Measurements from ENCODE around the gene CNTNAP2.
A peak's percentile ranks its signal among the peaks of the same experiment; 100 is the strongest.

CNTNAP2 gene

DNA sequence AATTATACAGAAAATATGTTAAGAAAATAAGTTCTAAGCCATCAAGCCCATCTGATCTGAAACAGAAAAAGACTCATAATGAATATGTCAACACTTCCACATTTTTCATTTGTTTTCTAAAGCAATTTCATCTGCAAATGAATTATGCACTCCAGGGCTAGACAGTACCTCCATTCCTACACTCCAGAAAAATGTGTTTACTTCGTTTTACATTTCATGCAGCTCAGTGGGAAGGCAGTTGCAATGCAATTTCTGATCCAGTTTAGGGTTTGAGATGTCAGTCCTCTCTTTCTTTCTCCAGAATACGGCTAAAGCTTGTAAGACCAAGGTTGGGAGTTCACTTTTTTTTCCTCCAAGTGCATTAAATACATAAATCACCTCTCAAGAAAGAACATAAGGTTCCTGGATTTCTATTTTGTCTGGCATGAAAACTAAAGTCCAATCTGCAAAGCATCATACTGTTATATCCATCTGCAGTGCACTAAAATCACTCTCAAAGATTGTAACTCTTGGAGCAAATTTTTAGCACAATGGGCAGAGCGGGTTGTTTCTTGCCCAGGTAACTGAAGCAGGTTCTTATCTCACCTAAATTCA, 2125.2 kb downstream of the CNTNAP2 start:
- DNase-seq (ENCODE audit: low read depth), result no peak
- TF ChIP-seq, protein P1, sequence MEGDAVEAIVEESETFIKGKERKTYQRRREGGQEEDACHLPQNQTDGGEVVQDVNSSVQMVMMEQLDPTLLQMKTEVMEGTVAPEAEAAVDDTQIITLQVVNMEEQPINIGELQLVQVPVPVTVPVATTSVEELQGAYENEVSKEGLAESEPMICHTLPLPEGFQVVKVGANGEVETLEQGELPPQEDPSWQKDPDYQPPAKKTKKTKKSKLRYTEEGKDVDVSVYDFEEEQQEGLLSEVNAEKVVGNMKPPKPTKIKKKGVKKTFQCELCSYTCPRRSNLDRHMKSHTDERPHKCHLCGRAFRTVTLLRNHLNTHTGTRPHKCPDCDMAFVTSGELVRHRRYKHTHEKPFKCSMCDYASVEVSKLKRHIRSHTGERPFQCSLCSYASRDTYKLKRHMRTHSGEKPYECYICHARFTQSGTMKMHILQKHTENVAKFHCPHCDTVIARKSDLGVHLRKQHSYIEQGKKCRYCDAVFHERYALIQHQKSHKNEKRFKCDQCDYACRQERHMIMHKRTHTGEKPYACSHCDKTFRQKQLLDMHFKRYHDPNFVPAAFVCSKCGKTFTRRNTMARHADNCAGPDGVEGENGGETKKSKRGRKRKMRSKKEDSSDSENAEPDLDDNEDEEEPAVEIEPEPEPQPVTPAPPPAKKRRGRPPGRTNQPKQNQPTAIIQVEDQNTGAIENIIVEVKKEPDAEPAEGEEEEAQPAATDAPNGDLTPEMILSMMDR (conservative IDR thresholded peaks at IDR 0.05; ENCODE audit: control insufficient read depth, insufficient read depth, low read depth, low read length), result no peak
- H3K4me3 ChIP-seq (ENCODE audit: control insufficient read depth, low read depth, low read length), result no peak overlapping the region

GRCh38 chr7:148242294-148242821, 2125.8 kb downstream of the CNTNAP2 start:
- TF ChIP-seq, protein P1 (conservative IDR thresholded peaks at IDR 0.05; ENCODE audit: control insufficient read depth, insufficient read depth, low read depth, low read length), result peak; percentile 81
- H3K4me3 ChIP-seq (ENCODE audit: control insufficient read depth, low read depth, low read length), result no peak overlapping the region
- DNase-seq (ENCODE audit: low read depth), result peak; percentile 52

GRCh38 chr7:148245381-148245780, 2128.8 kb downstream of the CNTNAP2 start:
- no peak overlapping the region for H3K4me3 ChIP-seq (ENCODE audit: control insufficient read depth, low read depth, low read length)
- DNase-seq (ENCODE audit: low read depth), result no peak
- TF ChIP-seq, protein P1 (conservative IDR thresholded peaks at IDR 0.05; ENCODE audit: control insufficient read depth, insufficient read depth, low read depth, low read length), result no peak

DNA sequence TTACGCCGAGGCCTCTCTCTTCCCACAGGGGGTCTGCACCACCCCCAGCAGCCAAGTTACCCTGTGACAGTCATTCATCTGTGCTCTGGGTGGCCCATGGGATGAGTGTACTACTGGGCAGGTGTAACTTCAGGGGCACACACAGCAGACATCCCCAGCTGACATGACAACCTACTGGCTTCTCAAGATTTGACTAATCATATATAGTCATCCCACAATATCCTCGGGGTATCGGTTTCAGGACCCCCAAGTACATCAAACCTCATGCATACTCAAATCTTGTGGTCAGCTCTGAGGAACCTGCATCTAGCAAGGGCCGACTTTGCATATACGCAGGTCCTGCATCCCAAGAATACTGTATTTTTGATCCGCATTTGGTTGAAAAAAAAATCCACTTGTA, 2137.0 kb downstream of the CNTNAP2 start:
- DNase-seq (ENCODE audit: low read depth), result no peak
- no peak overlapping the region for H3K4me3 ChIP-seq (ENCODE audit: control insufficient read depth, low read depth, low read length)
- TF ChIP-seq, protein P1 (conservative IDR thresholded peaks at IDR 0.05; ENCODE audit: control insufficient read depth, insufficient read depth, low read depth, low read length), result no peak

DNA sequence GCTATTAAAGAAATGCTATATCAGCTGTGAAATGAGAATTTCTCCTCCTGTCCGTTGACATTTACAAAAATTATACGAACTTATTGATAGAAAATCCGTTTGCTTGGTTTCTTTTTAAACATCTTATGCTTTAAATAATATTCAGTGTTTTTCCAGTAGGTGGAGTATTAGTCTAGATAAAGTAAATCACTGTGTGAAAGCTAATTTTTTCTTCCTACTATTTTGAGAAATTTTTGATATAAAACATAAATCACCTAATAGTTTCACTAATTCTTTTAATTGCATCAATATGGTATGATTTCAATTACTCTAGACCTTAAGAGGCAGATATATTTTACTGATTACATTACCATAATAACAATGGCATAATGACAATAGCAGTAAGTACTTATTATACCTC, 2138.7 kb downstream of the CNTNAP2 start:
- no peak overlapping the region for H3K4me3 ChIP-seq (ENCODE audit: control insufficient read depth, low read depth, low read length)
- no peak for DNase-seq (ENCODE audit: low read depth)
- TF ChIP-seq, protein P1 (conservative IDR thresholded peaks at IDR 0.05; ENCODE audit: control insufficient read depth, insufficient read depth, low read depth, low read length), result no peak

- TF ChIP-seq, protein P1 (conservative IDR thresholded peaks at IDR 0.05; ENCODE audit: control insufficient read depth, insufficient read depth, low read depth, low read length), result no peak
- no peak for DNase-seq (ENCODE audit: low read depth)
- no peak overlapping the region for H3K4me3 ChIP-seq (ENCODE audit: control insufficient read depth, low read depth, low read length)
These were observed 2139.8 kb downstream of the CNTNAP2 start for GRCh38 chr7:148256433-148256832.

All from fibroblast of mammary gland (primary cell).